Measurements from ENCODE around the gene C8A. TPM values are rescaled to one million over a fixed set of nuclear protein-coding genes. Genes with fewer than 3 reads are reported as not detected.

Gene C8A
- total RNA-seq, 4 donors from 2014 or later = 1.2 TPM; not detected in 3

GRCh38 chr1:56856186-56856585, 1.6 kb downstream of the C8A start:
- TF ChIP-seq EP300 (IDR thresholded peaks at IDR 0.05) = no peak
- no peak for TF ChIP-seq CTCF (IDR thresholded peaks at IDR 0.05)
- TF ChIP-seq POLR2A (IDR thresholded peaks at IDR 0.05) = no peak
- TF ChIP-seq POLR2AphosphoS5 (IDR thresholded peaks at IDR 0.05) = no peak
- Histone ChIP-seq H3K4me1 (no peaks in the 10 kb centered on the region), H3K9me3 (no peaks in the 10 kb centered on the region)

GRCh38 chr1:56859287-56859686, 4.7 kb downstream of the C8A start:
- H3K4me1 ChIP-seq = no peaks in the 10 kb centered on the region
- H3K9me3 ChIP-seq = no peaks in the 10 kb centered on the region
- H3K4me3 ChIP-seq = no peak overlapping the region
- no peaks in the 10 kb centered on the region for H3K27me3 ChIP-seq
- no peak overlapping the region for H3K27ac ChIP-seq
- no peaks in the 10 kb centered on the region for H3K36me3 ChIP-seq
- TF ChIP-seq POLR2AphosphoS5 (IDR thresholded peaks at IDR 0.05) (no peak), POLR2A (IDR thresholded peaks at IDR 0.05) (no peak), EP300 (IDR thresholded peaks at IDR 0.05) (no peak), CTCF (IDR thresholded peaks at IDR 0.05) (no peak)
- DNase-seq (ENCODE audit: low spot score in 2 of 2) = no peak

More at GRCh38 chr1:56856186-56856585, 1.6 kb downstream of the C8A start:
- no peak overlapping the region for H3K4me3 ChIP-seq
- H3K27ac ChIP-seq = no peak overlapping the region
- DNase-seq (ENCODE audit: low spot score in 2 of 2) = no peak
- H3K36me3 ChIP-seq = no peaks in the 10 kb centered on the region
- H3K27me3 ChIP-seq = no peaks in the 10 kb centered on the region

- no peak for DNase-seq (ENCODE audit: low spot score in 2 of 2)
- no peaks in the 10 kb centered on the region for H3K4me1 ChIP-seq
- no peak overlapping the region for H3K4me3 ChIP-seq
- H3K27ac ChIP-seq = no peak overlapping the region
- H3K36me3 ChIP-seq = no peaks in the 10 kb centered on the region
- WGBS = 78% methylated on average over 3 of the region's 3 CpGs
- H3K27me3 ChIP-seq = no peaks in the 10 kb centered on the region
- no peaks in the 10 kb centered on the region for H3K9me3 ChIP-seq
- TF ChIP-seq CTCF (IDR thresholded peaks at IDR 0.05) = no peak
- TF ChIP-seq POLR2AphosphoS5 (IDR thresholded peaks at IDR 0.05) = no peak
- no peak for TF ChIP-seq POLR2A (IDR thresholded peaks at IDR 0.05)
Measured at GRCh38 chr1:56863265-56863992, 8.8 kb downstream of the C8A start.

GRCh38 chr1:56864430-56864829, 9.8 kb downstream of the C8A start:
- TF ChIP-seq POLR2AphosphoS5 (IDR thresholded peaks at IDR 0.05) (no peak), POLR2A (IDR thresholded peaks at IDR 0.05) (no peak), CTCF (IDR thresholded peaks at IDR 0.05) (no peak), EP300 (IDR thresholded peaks at IDR 0.05) (no peak)

GRCh38 chr1:56866656-56867055, 12.1 kb downstream of the C8A start:
- WGBS = 66% methylated on average over 2 of the region's 2 CpGs
- H3K9me3 ChIP-seq = no peaks in the 10 kb centered on the region
- no peak for DNase-seq (ENCODE audit: low spot score in 2 of 2)
- H3K36me3 ChIP-seq = no peaks in the 10 kb centered on the region
- H3K27me3 ChIP-seq = no peaks in the 10 kb centered on the region
- H3K27ac ChIP-seq = no peak overlapping the region
- TF ChIP-seq POLR2AphosphoS5 (IDR thresholded peaks at IDR 0.05) = no peak
- TF ChIP-seq CTCF (IDR thresholded peaks at IDR 0.05) = no peak
- TF ChIP-seq POLR2A (IDR thresholded peaks at IDR 0.05) = no peak
- no peak for TF ChIP-seq EP300 (IDR thresholded peaks at IDR 0.05)
- no peaks in the 10 kb centered on the region for H3K4me1 ChIP-seq
- no peak overlapping the region for H3K4me3 ChIP-seq

More at GRCh38 chr1:56864430-56864829, 9.8 kb downstream of the C8A start:
- Histone ChIP-seq H3K27ac (no peak overlapping the region), H3K27me3 (no peaks in the 10 kb centered on the region), H3K4me3 (no peak overlapping the region), H3K36me3 (no peaks in the 10 kb centered on the region), H3K9me3 (no peaks in the 10 kb centered on the region), H3K4me1 (no peaks in the 10 kb centered on the region)
- WGBS = 69% methylated on average over 2 of the region's 2 CpGs
- DNase-seq (ENCODE audit: low spot score in 2 of 2) = no peak
